ENCODE results near the gene RCE1. TPM values are rescaled to one million over a fixed set of nuclear protein-coding genes. Genes with fewer than 3 reads are reported as not detected.

RCE1 gene
- total RNA-seq, 1 experiment from 2014 or later: 43.7 TPM

DNA sequence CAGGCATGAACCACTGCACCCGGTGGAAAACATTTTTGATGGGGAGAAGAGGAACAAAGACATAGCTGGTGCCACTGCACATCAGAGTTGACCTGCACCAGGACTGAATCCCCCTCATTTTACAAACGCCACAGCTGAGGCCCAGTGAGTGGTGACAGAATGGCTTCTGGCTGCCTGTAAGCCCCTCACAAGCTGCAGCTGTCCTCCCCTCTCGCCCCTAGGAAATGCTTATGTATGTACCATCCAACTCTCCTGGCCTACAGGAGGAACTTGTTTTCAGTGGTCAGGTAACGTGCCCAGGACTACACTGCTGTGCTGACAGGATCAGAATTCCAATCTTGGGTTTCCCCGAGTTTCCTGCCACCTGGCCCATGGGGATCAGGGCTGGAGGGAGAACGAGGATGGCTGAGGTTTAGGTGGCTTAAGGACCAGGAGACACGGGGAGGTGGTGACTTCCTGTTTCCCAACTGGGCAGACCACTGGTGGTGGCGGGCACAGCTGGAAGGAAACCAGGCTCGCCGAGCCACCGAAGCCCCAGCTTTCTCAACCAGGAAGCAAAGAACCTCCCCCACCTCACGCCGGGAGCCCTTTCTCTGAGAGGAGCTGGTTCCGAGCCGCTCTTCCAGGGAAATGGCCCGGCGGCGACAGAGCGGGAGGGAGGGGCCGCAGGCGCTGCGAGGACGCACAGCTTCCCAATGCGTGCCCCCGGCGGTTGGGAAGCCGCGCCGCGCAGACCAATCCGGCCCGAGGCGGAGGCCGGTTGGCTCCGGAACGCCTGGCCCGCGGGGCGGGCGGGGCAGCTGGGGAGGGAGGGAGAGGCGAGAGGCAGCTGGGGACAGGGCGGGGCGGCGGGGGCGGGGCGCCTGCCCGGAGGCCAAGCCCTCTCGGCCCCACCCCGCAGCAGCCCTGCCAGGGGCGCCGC, 12.6 kb downstream of the RCE1 start:
- Histone ChIP-seq H3K4me3 (ENCODE audit: low read depth in 2 of 2, low read length in 2 of 2) (peak overlapping the region; percentile 77 to 79), H3K27ac (ENCODE audit: low read length) (peak overlapping the region; percentile 99), H3K36me3 (ENCODE audit: control insufficient read depth, insufficient read depth, low read length) (no peaks in the 10 kb centered on the region), H3K9me3 (ENCODE audit: control insufficient read depth, insufficient read depth, low read depth, low read length) (no peaks in the 10 kb centered on the region), H3K27me3 (ENCODE audit: control insufficient read depth, insufficient read depth, low read length) (no peaks in the 10 kb centered on the region), H3K4me1 (ENCODE audit: control insufficient read depth, insufficient read depth, low read length) (peaks cover 22% of the 10 kb centered on the region)
- ATAC-seq (peak; percentile 86), DNase-seq (ENCODE audit: low read depth, low spot score) (peak; percentile 65)
- TF ChIP-seq SIN3A (IDR thresholded peaks at IDR 0.05; ENCODE audit: borderline replicate concordance, insufficient read depth, low read depth, low read length) (no peak), TCF7L2 (IDR thresholded peaks at IDR 0.05; ENCODE audit: low read depth, low read length) (no peak), POLR2AphosphoS5 (IDR thresholded peaks at IDR 0.05; ENCODE audit: low read depth, low read length) (peak; percentile 93)
- TF ChIP-seq, protein P1, sequence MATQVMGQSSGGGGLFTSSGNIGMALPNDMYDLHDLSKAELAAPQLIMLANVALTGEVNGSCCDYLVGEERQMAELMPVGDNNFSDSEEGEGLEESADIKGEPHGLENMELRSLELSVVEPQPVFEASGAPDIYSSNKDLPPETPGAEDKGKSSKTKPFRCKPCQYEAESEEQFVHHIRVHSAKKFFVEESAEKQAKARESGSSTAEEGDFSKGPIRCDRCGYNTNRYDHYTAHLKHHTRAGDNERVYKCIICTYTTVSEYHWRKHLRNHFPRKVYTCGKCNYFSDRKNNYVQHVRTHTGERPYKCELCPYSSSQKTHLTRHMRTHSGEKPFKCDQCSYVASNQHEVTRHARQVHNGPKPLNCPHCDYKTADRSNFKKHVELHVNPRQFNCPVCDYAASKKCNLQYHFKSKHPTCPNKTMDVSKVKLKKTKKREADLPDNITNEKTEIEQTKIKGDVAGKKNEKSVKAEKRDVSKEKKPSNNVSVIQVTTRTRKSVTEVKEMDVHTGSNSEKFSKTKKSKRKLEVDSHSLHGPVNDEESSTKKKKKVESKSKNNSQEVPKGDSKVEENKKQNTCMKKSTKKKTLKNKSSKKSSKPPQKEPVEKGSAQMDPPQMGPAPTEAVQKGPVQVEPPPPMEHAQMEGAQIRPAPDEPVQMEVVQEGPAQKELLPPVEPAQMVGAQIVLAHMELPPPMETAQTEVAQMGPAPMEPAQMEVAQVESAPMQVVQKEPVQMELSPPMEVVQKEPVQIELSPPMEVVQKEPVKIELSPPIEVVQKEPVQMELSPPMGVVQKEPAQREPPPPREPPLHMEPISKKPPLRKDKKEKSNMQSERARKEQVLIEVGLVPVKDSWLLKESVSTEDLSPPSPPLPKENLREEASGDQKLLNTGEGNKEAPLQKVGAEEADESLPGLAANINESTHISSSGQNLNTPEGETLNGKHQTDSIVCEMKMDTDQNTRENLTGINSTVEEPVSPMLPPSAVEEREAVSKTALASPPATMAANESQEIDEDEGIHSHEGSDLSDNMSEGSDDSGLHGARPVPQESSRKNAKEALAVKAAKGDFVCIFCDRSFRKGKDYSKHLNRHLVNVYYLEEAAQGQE (IDR thresholded peaks at IDR 0.05; ENCODE audit: insufficient read depth in 1 of 2, low read depth in 2 of 2, low read length in 1 of 2): 0 out of 4 replicates have a peak, but pooled peaks of 1 of the 2 experiments have one; percentile 11
- TF ChIP-seq, protein P2, sequence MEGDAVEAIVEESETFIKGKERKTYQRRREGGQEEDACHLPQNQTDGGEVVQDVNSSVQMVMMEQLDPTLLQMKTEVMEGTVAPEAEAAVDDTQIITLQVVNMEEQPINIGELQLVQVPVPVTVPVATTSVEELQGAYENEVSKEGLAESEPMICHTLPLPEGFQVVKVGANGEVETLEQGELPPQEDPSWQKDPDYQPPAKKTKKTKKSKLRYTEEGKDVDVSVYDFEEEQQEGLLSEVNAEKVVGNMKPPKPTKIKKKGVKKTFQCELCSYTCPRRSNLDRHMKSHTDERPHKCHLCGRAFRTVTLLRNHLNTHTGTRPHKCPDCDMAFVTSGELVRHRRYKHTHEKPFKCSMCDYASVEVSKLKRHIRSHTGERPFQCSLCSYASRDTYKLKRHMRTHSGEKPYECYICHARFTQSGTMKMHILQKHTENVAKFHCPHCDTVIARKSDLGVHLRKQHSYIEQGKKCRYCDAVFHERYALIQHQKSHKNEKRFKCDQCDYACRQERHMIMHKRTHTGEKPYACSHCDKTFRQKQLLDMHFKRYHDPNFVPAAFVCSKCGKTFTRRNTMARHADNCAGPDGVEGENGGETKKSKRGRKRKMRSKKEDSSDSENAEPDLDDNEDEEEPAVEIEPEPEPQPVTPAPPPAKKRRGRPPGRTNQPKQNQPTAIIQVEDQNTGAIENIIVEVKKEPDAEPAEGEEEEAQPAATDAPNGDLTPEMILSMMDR (IDR thresholded peaks at IDR 0.05): no peak
- intact Hi-C loops (cut with micrococcal nuclease; ENCODE audit: unreplicated experiment): no loop called here
- ChIA-PET CTCF (interaction anchor here (0.6 kb wide), 3 partner anchors 11 to 792 kb away, joined by 4 to 8 read pairs (median 7); no protein-coding TSS in a partner anchor), POLR2A (interaction anchor here (0.6 to 1.0 kb wide), 5 partner anchors 12 to 166 kb away, joined by 3 to 8 read pairs (median 5); no protein-coding TSS in a partner anchor)
- in situ Hi-C loops (cut with HindIII; ENCODE audit: low pct_unique_long_range_greater_than_20kb, low sequenced_read_pairs): no loop called here
- BruUV-seq (replicated peaks): no TSS peak

DNA sequence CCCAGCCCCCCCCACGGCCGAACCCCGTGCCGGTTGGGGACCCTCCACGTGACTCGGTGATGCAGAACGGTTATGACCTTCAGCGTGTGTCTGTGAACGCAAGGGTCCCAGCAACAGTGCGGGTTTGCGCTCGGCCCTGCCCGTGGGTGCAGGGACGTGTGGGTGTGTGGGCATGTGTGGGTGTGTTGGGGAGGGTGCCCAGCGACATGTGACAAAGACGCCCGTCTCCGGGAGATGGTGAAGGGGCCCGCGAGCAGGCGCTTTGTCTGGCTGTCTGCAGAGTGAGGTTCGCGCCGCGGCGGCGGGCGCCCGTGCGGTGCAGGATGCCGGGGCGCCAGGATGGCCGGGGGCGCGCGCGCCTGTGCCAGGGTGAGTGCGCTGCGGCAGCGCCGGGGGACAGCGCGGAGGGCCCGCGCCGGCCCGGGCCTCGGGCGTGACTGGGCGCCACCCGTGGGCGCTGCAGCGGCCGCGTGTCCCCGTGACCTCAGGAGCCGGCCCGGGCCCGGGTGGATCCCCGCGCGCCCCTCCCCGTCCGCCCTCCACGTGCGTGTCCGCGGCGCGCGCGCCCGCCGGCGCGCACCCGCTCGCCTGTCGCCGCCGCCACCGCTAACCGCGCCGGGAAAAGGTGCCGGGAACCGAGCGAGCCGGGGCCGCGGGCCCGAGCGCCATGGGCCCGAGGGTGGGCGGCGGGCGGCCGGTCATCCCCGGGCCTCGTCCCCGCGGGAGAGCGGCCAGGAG, 13.4 kb downstream of the RCE1 start, which contains the start of gene LRFN4:
TSS of gene LRFN4 (plus strand) at position 569 of the 738 bp plus-strand sequence. CDS start 681 bp downstream, outside the sequence.
- H3K27ac ChIP-seq (ENCODE audit: low read length): peak within 1 kb of the TSS; percentile 99
- ATAC-seq (peak; percentile 62), DNase-seq (ENCODE audit: low read depth, low spot score) (no peak)
- in situ Hi-C loops (cut with HindIII; ENCODE audit: low pct_unique_long_range_greater_than_20kb, low sequenced_read_pairs) (no loop called here), intact Hi-C loops (cut with micrococcal nuclease; ENCODE audit: unreplicated experiment) (no loop called here)
- no peaks in the 10 kb centered on the region for H3K36me3 ChIP-seq (ENCODE audit: control insufficient read depth, insufficient read depth, low read length)
- H3K4me3 ChIP-seq (ENCODE audit: low read depth in 2 of 2, low read length in 2 of 2): peak within 1 kb of the TSS; percentile 77 to 79
- POLR2A ChIA-PET: interaction anchor here (0.6 to 1.0 kb wide), 2 partner anchors 13 to 128 kb away, joined by 5 to 8 read pairs; no protein-coding TSS in a partner anchor
- BruUV-seq (replicated peaks): no TSS peak
- TF ChIP-seq TCF7L2 (IDR thresholded peaks at IDR 0.05; ENCODE audit: low read depth, low read length) (no peak), POLR2AphosphoS5 (IDR thresholded peaks at IDR 0.05; ENCODE audit: low read depth, low read length) (no peak; the same call in 1 of the 2 replicates), SIN3A (IDR thresholded peaks at IDR 0.05; ENCODE audit: borderline replicate concordance, insufficient read depth, low read depth, low read length) (peak; percentile 28; the same call in 1 of the 2 replicates)
- TF ChIP-seq, protein P1 (IDR thresholded peaks at IDR 0.05; ENCODE audit: insufficient read depth in 1 of 2, low read depth in 2 of 2, low read length in 1 of 2): no peak
- TF ChIP-seq, protein P2 (IDR thresholded peaks at IDR 0.05): no peak
- no peaks in the 10 kb centered on the region for H3K9me3 ChIP-seq (ENCODE audit: control insufficient read depth, insufficient read depth, low read depth, low read length)
- H3K27me3 ChIP-seq (ENCODE audit: control insufficient read depth, insufficient read depth, low read length): no peaks in the 10 kb centered on the region
- H3K4me1 ChIP-seq (ENCODE audit: control insufficient read depth, insufficient read depth, low read length): peaks cover 22% of the 10 kb centered on the region
- CTCF ChIA-PET: interaction anchor here (0.6 kb wide), 1 partner anchor 791 kb away, joined by 7 read pairs; no protein-coding TSS in a partner anchor

Data from Panc1 (cell line).